Esophagus muscularis mucosa (tissue), 4 donors: Measurements from ENCODE around the gene GJA4.

Source experiments
- EP300 ChIP-seq: sonication (generic); formaldehyde crosslinking; IDR thresholded peaks from one replicate; pipeline ENCODE4 v1.6.1; 2017; ENCODE audit warnings: antibody characterized with exemption
- POLR2A ChIP-seq: fragments of 450-650 bp; IDR thresholded peaks from one replicate; pipeline ENCODE4 v1.6.1; 2017; ENCODE audit warnings: antibody characterized with exemption, moderate library complexity, mild to moderate bottlenecking, low read depth
- TF ChIP-seq, protein P1 (sequence below), 3 experiments: fragments of 200-600 bp in 2 of 3; fragments of 450-650 bp in 1 of 3; sonication (generic) in 2 of 3; IDR thresholded peaks; one replicate each; pipeline ENCODE4 v1.5.1; 2017 to 2019; ENCODE audit warnings: antibody characterized with exemption in 3 of 3, mild to moderate bottlenecking in 2 of 3, moderate library complexity in 1 of 3

DNA sequence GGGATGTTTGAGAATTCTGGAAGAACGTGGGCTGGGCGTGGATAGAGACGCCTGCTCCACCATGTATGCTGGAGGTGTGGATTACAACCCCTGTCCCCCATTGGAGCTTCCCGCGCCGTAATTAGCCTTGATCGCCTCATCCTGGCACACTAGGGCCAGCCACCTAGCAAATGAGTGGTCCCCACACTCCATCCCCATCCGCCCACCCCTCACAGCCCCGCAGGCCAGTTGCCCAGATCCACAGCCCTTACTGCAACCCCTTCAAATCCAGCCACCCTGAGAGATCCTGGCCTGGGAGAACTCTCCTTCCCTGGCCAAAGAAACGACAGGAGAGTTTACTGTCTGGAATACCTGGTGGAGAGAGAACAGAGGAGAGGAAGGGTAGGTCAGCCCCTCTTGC is 375 bp upstream of the GJA4 start:
- TF ChIP-seq, protein P1, sequence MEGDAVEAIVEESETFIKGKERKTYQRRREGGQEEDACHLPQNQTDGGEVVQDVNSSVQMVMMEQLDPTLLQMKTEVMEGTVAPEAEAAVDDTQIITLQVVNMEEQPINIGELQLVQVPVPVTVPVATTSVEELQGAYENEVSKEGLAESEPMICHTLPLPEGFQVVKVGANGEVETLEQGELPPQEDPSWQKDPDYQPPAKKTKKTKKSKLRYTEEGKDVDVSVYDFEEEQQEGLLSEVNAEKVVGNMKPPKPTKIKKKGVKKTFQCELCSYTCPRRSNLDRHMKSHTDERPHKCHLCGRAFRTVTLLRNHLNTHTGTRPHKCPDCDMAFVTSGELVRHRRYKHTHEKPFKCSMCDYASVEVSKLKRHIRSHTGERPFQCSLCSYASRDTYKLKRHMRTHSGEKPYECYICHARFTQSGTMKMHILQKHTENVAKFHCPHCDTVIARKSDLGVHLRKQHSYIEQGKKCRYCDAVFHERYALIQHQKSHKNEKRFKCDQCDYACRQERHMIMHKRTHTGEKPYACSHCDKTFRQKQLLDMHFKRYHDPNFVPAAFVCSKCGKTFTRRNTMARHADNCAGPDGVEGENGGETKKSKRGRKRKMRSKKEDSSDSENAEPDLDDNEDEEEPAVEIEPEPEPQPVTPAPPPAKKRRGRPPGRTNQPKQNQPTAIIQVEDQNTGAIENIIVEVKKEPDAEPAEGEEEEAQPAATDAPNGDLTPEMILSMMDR (IDR thresholded peaks at IDR 0.05): no peak
- no peak for TF ChIP-seq POLR2A
- TF ChIP-seq EP300: no peak
